Regular cardiac myocyte (primary cell): Measurements from ENCODE around the gene SINHCAF. TPM values are rescaled to one million over a fixed set of nuclear protein-coding genes. Genes with fewer than 3 reads are reported as not detected.

Source experiments
- total RNA-seq: library from RNA; depleted of rRNA; stranded (reverse); fragments of >200 nt; gene quantifications from 2 replicates; pipeline ENCODE4 v1.2.3, GENCODE V29; 2014

The SINHCAF gene
- total RNA-seq: 39.1 and 44.3 TPM in 2 replicates

GRCh38 chr12:31325877-31326631, at the start of gene SINHCAF:
SINHCAF (minus strand) TSS chr12:31326150; CDS start chr12:31298204, 27,946 bp downstream.

